Measurements from ENCODE around the gene LCE4A.
"Not testable (repeated sequence)": the region's sequence is repeated elsewhere in the genome, so short reads cannot be mapped to it uniquely, and the experiment has no call there.

Gene LCE4A, protein sequence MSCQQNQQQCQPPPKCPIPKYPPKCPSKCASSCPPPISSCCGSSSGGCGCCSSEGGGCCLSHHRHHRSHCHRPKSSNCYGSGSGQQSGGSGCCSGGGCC

GRCh38 chr1:152707860-152708259, at the start of gene LCE4A:
TSS of gene LCE4A (plus strand) at chr1:152708160. CDS start at chr1:152709076, 916 bp downstream.
- DNase-seq = no peak

DNA sequence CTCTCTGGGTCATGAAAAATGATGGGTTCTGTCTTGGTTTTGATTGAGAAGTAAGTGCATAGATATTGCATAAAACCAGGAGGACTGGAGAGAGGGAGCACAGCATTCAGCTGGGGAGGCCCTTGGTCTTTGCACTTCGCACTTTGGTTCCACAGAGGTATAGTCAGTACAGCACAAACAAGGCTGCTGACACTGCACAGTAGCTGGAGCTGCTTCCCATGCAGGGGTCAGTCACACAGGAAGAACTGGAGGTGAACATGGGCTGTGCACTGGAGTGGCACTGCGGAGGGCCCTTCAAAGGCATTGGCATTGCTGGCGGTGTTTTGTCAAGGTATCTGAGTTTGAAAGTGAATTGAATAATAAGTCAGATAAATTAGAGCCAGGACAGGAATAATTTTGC, 49.3 kb upstream of the LCE4A start:
- DNase-seq = no peak

- DNase-seq = no peak
Observed at GRCh38 chr1:152663098-152663497, 44.9 kb upstream of the LCE4A start, which contains the start of gene LCE2D. TSS of gene LCE2D (plus strand) at chr1:152663380. CDS start at chr1:152664106, 726 bp downstream.

- DNase-seq = not testable (repeated sequence)
Observed at GRCh38 chr1:152666171-152666570, 41.8 kb upstream of the LCE4A start.

GRCh38 chr1:152667648-152668047, 40.3 kb upstream of the LCE4A start:
- DNase-seq = no peak

- DNase-seq = no peak
Observed at GRCh38 chr1:152673016-152673415, 34.9 kb upstream of the LCE4A start.

- DNase-seq = not testable (repeated sequence)
Observed at GRCh38 chr1:152674983-152675382, 33.0 kb upstream of the LCE4A start, which contains the start of gene LCE2C. TSS of gene LCE2C (plus strand) at chr1:152675279. CDS start at chr1:152676016, 737 bp downstream.

DNA sequence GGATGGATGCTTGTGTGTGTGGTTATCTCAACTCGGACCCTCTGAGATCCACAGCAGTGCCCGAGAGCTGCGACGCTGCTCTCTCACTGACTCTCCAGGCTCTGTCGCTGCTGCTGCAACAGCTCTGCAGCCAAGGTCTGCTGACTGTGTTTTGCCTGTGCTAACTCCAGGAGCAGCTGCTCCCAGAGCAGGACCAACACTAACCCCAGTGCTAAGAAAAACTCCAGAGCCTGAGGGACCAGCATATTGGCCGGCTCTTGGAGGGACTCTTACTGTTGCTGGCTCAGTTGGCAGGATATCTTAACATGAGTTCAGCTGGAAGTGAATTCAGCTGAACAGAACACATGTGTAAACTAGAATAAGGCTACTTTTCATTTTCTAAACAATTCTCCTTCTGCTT, 28.5 kb upstream of the LCE4A start:
- no peak for DNase-seq

DNA sequence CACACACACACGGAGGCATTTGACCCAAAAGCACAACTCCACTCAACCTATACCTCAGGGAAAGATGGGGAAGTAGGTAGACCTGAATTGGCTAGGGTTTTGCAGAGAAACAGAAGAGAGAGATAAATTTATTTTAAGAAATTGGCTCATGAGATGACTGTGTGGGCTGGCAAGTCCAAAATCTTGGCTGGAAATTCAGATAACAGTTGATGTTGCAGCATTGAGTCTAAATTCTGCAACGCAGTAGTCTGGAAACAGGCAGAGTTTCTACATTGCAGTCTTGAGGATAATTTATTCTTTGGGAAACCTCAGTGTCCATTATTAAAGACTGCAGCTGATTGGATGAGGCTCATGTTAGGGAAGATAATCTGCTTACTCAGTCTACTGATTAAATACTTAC, 26.3 kb upstream of the LCE4A start:
- DNase-seq = no peak

DNA sequence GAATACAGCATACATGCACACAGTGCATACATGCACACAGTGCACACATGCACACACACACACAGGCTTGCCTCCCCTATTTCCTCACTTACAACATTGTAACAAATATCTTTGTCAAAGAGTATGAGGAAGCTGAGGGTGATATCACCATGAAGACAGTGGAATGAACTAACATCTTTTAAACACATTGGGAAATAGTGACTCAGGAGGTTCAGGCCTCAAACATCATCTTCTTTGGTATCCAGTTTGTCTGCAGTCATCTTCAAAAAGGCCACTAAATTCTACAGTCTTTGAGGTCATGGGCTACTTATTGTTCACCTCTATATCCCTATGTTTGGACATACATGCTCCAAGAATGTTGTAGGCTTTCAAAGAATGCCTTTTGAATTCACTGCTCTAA, 24.1 kb upstream of the LCE4A start:
- DNase-seq = no peak

DNA sequence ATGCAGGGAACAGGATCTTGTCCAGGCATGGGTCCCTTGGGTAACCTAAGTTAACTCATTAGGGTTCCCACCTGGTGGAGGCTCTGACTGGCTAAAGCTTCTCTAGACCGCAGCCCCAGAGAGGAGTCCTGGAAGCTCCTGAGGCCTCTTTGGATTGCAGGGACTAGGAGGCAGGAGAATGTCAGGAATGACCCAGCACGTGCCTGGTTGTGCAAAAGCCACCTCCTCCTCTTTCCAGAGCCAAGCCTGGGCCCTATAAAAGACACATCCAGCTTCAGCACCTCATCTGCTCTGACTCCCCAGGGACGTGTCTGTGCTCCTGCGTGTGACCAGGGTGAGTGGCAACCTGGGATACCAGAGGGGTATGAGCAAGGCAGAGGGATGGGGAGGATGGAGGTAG, 22.1 kb upstream of the LCE4A start, which contains the start of gene LCE2B:
Gene LCE2B, plus strand, starts transcription at position 301 of the 400 bp plus-strand sequence. CDS start 721 bp downstream, outside the sequence.
- DNase-seq = not testable (repeated sequence)

- DNase-seq = no peak
Observed at GRCh38 chr1:152697701-152698600, 10.0 kb upstream of the LCE4A start, which contains the start of gene LCE2A. TSS of gene LCE2A (plus strand) at chr1:152698345. CDS start at chr1:152698902, 557 bp downstream.

DNA sequence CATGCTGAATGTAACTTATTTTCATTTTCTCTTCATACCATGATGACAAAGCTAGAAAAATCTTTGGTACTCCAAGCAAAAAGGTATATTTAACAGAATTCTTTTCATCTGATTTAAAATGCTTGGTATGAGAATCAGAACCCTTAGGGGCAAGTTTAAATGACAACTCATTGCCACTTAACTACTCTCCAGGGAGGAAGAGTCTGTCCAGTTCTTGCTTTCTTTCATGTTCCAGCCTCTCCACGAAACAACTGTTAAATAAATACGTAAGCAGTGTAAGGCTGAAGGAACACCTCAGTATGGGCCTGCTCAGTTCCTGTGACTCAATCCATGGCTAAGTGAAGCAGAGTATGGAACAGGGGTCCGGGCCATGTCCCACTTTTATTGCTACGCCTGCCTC, 8.2 kb upstream of the LCE4A start:
- DNase-seq = no peak

GRCh38 chr1:152718238-152718637, 10.3 kb downstream of the LCE4A start:
- no peak for DNase-seq

- no peak for DNase-seq
Observed at GRCh38 chr1:152725261-152725660, 17.3 kb downstream of the LCE4A start.

DNA sequence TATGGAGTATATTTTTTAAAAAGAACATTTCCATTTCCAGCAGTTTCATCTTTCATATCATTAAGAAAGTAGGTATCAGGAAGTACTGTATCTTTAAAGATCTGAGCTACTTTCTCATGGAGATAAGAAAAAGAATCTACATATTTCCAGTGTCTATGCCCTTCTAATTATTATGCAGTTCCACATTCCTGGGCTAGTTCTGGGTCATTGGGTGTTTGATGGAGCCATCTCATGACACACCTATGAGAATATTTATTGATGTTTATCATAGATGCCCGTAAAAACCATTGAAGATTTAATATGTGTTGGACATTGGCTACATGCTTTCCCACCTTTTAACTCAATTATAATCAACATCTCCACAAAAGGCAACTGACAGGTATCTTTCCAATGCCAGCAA, 21.0 kb downstream of the LCE4A start:
- no peak for DNase-seq

- DNase-seq = no peak
Observed at GRCh38 chr1:152735648-152736047, 27.7 kb downstream of the LCE4A start.

- no peak for DNase-seq
Observed at GRCh38 chr1:152737997-152738396, 30.0 kb downstream of the LCE4A start.

DNA sequence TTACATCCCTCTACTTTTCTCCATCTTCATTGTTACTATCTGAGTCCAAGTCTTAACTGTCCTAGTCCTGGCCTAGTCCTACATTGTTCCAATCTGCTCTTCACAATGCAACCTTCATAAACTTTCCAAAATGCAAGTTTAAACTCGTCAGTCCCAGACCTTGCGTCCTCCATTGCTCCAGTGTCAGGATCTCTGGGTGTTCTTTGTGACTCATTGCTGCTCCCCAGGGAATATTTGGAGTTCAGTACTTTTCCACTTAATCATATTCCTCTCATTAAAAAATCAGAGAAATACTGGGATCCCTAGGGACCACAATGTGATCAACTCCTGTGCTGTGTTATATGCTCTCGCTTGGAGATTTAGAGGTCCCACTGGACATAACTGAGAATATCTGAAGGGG, 31.9 kb downstream of the LCE4A start:
- DNase-seq = no peak

GRCh38 chr1:152741656-152742055, 33.7 kb downstream of the LCE4A start:
- DNase-seq = no peak

DNA sequence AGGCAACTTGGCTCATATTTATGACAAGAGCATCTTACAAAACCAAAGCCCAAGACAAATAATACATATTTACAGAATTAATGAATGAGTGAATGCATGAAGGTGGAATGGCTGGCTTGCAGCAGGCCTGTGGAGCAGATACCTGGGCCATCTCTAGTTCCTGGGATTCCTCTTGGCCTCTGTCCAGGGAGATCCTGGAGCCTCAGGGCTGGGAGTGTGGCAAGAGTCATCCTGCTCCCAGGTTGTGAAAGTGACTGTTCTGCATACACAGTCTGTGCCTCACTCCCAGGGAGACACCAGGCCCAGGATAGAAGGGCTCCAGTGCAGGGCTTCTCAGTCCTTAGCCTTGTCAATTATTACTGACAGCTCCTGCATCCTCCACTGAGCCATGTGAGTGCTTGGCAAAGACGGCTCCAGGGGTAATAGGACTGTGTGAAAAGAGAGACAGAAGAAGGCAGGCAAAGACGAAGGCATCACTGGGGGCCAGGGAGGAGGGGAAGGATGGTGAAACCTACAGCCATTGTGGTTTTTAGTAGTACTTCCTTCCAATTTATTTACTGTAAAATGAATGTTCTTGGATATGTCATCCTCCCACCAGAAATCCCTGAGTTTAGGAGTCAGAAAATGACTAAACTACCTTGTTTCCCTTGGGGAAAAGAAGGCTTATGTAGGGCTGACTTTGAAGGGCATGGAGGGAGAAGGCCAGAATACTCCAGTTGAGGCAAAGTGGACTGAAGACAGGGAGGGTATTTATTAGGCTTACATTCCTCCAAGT, 35.6 kb downstream of the LCE4A start:
- DNase-seq = no peak

DNA sequence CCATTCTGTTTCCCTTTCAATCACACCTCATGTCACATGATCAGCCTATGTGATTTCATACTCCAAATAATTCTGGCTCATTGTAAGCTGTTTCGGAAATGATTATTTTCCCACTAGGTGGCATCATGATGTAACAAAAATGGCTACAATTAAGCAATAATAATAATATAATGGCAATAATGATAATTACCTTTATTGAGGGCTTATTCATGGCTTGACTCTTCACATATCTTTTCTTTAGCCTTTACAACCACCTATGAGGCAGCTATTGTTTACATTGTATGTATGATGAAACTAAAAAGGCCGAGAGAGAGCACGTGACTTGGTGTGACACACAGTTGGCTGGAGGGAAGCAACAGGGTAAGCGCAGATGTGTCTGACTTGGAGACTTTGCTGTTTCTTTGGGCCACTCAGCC, 37.3 kb downstream of the LCE4A start:
- no peak for DNase-seq

DNA sequence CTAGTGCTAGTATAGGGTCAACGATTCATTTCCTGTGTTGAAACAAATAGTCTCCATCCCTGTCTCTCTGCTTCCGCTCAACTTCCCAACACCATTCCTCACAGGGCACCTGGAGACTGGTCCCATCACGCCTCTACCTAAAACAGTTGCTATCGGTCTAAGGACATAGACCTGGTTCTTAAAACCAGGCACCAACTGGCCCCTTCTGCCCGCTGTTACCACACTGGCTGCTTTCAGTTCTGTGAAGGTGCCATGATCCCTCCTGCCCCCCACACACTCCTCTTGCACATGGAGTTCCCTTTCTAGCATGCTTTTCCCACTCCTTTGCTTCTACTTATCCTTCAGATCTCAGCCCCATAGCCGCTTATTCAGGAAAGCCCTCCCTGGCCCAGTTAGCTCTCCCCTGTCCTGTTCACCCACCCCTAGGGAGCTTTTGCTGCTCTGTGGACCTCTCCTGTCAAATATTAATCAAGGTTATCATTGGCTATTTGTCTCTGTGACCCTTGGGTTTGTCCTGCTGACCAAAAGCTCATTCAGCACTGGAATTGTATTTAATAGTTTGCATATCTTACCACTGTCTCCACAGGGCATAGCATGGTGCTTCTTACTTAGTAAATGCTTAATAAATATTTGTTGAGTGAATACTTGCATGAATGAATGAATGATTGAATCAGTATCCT, 37.9 kb downstream of the LCE4A start:
- DNase-seq = no peak

Data from activated CD4-positive, alpha-beta T cell treated with anti-CD3 and anti-CD28 coated beads, Interleukin-2, amount 50 U/mL, for 1 hour (primary cell).